ENCODE results near the gene PARD3B.

GRCh38 chr2:204796581-204796980 lies 251.3 kb downstream of the PARD3B start:
- no peak for TF ChIP-seq GATA1 (IDR thresholded peaks at IDR 0.05; ENCODE audit: low read depth, low read length)
- no peak for TF ChIP-seq POLR2A (IDR thresholded peaks at IDR 0.05; ENCODE audit: low read length)

All from erythroblast (primary cell).